Fibroblast of pulmonary artery (primary cell): ENCODE results near the gene UBAC1.

ENCODE experiments used
- DNase-seq: peaks from one replicate; pipeline ENCODE4 v3.0.0-alpha.2; 2010; ENCODE audit warnings: low read depth
- H3K4me3 ChIP-seq: replicated peaks from 2 replicates; pipeline ENCODE4 v1.5.1; 2011; ENCODE audit warnings: low read depth, mild to moderate bottlenecking, control low read depth, low read length, moderate library complexity
- TF ChIP-seq, protein P1 (sequence below): IDR thresholded peaks from 2 replicates; pipeline ENCODE4 v1.5.1; 2011; ENCODE audit warnings: mild to moderate bottlenecking, control low read depth, low read length, inconsistent platforms; ENCODE audit errors: missing control alignments

UBAC1 gene

DNA sequence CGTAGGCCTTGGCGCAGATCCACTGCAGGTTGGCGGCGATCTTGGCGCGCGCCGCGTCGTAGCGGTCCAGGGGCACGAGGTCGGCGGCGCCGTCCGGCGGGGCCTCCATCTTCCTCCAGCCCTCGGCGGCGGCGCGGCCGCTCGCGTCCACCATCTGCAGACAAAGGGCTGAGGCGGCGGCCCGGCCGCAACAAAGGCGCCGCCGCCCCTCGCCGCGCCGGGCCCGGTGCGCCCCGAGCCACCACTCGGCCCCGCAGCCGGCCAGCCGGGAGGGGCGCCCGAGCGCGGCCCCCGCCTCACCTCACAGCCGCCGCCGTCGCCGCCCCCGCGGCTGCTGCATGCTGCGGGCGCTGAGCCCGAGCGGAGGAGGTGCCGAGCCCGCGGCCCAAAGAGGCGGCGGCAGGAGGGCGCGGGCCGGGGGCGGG lies 54.2 kb downstream of the UBAC1 start:
- TF ChIP-seq, protein P1, sequence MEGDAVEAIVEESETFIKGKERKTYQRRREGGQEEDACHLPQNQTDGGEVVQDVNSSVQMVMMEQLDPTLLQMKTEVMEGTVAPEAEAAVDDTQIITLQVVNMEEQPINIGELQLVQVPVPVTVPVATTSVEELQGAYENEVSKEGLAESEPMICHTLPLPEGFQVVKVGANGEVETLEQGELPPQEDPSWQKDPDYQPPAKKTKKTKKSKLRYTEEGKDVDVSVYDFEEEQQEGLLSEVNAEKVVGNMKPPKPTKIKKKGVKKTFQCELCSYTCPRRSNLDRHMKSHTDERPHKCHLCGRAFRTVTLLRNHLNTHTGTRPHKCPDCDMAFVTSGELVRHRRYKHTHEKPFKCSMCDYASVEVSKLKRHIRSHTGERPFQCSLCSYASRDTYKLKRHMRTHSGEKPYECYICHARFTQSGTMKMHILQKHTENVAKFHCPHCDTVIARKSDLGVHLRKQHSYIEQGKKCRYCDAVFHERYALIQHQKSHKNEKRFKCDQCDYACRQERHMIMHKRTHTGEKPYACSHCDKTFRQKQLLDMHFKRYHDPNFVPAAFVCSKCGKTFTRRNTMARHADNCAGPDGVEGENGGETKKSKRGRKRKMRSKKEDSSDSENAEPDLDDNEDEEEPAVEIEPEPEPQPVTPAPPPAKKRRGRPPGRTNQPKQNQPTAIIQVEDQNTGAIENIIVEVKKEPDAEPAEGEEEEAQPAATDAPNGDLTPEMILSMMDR = no peak
- peak; percentile 45 for DNase-seq
- peak overlapping the region; percentile 46 for H3K4me3 ChIP-seq

DNA sequence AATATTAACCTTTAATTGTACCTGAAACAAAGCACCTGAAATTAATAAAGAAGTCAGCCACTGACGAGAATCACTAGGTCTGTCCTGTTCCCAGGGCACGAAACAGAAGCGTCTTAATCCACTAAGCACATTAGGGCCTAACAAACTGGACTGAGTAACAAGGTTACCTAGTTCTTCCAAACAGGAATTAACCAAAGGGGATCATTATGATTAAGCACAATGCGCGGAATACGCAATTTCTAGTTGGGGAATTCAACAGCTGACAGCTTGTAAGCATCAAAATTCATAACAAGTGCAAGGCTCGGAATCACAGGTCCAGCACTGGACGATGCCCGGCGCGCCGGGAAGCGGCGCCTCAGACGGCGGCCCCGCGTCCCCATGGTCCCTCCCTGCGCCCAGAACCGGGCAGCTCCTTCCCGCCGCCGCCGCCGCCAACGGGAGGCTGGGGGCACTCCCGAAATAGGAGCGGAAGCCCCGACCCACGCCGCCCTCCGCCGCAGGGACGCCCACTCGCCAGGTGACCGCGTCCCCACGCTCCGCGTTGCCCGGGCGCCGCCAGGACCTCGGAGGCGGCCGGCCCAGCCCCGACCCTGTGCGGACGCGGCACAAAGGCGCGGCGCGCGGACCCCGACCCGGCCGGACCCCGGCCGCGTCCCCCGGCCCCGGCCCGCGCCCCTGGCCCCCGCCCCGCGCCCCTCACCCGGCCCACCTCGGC lies 54.7 kb downstream of the UBAC1 start:
- DNase-seq = peak; percentile 66
- TF ChIP-seq, protein P1 = no peak
- H3K4me3 ChIP-seq = peak overlapping the region; percentile 46

- peak overlapping the region; percentile 46 for H3K4me3 ChIP-seq
- TF ChIP-seq, protein P1 = no peak
- no peak for DNase-seq
These were observed 55.6 kb downstream of the UBAC1 start for GRCh38 chr9:135905380-135906258.

- TF ChIP-seq, protein P1 = no peak
- no peak for DNase-seq
- no peak overlapping the region for H3K4me3 ChIP-seq
These were observed 57.2 kb downstream of the UBAC1 start for GRCh38 chr9:135903786-135904520.

DNA sequence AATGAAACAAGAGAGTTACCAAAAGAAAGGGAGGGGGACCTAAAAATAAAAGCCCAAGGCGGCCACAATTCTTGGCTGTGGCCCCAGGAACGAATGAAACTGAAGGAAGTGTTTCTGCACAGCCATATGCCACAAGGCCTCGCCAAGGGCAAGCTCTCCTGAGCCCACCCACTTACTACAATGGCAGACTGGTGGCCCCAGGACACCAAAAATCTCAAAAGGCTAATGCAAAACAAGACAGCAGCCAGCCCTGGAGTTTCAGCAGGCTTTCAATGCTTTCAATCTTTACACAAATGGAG lies 57.9 kb downstream of the UBAC1 start:
- DNase-seq = no peak
- H3K4me3 ChIP-seq = no peak overlapping the region
- TF ChIP-seq, protein P1 = no peak

DNA sequence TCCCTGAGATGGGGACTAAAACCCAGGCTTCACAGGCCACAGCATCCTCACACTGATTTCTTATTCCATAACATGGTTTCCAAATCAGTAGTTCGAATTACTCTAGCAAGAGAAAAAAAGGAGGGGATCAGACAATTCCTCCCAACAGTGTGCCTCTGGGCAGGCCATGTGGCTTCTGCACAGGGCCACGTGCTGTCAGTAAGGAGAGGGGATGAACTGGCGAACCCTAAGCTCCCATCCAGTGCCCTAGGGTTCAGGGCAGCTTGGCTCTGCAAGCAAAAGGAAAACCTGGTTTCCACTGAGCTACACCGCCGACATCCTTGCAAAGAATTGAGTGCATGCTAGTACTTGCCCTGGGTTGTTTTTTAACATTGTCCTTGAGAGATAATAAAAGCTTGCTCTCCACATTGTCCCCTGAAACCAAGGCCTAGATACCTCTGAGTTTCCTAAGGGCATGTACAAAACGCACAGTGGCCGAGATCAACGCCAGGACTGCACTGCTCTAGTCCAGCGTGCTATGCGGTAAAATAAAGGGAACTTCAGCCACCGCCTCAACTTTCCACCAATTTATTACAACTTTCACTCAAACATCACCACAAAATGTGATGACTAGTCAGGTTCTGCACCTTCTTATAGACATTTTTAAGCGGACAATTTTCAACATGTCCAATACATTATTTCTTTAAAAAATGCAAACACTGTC lies 58.4 kb downstream of the UBAC1 start:
- no peak overlapping the region for H3K4me3 ChIP-seq
- DNase-seq = no peak
- TF ChIP-seq, protein P1 = no peak
